Cardiac muscle cell (in vitro differentiated cells and primary cell): Measurements from ENCODE around the gene TARS1. TPM values are rescaled to one million over a fixed set of nuclear protein-coding genes. Genes with fewer than 3 reads are reported as not detected.

Source experiments
- DNase-seq, 2 donors: peaks; one replicate each; pipeline versions ENCODE4 v3.0.0 to v3.0.0-alpha.2; 2010 to 2017; ENCODE audit warnings: low read depth in 1 of 2, low spot score in 1 of 2
- H3K27ac ChIP-seq: fragments of 200-600 bp; sonication (generic); 2 replicates; pipeline ENCODE4 v1.5.1; 2016
- H3K27me3 ChIP-seq: fragments of 200-600 bp; sonication (generic); 2 replicates; pipeline ENCODE4 v1.6.0; 2016; ENCODE audit warnings: control low read depth
- H3K36me3 ChIP-seq: fragments of 200-600 bp; sonication (generic); 2 replicates; pipeline ENCODE4 v1.5.1; 2016; ENCODE audit warnings: control low read depth
- H3K4me1 ChIP-seq: fragments of 200-600 bp; sonication (generic); 2 replicates; pipeline ENCODE4 v1.8.1; 2017; ENCODE audit warnings: low read depth, mild to moderate bottlenecking, mixed run types
- H3K4me3 ChIP-seq: fragments of 200-600 bp; sonication (generic); 2 replicates; pipeline ENCODE4 v1.5.1; 2016; ENCODE audit warnings: mild to moderate bottlenecking
- H3K9me3 ChIP-seq: fragments of 200-600 bp; sonication (generic); 2 replicates; pipeline ENCODE4 v1.5.1; 2017; ENCODE audit warnings: low read depth, mild to moderate bottlenecking, control low read depth
- polyA plus RNA-seq: library from polyadenylated mRNA; unstranded; fragments of >200 nt; fragmentation: Nextera tagmentation; extraction: Ambion mirVana; gene quantifications from 2 replicates; pipeline ENCODE4 v1.2.1, GENCODE V29; 2016
- total RNA-seq: library from RNA; depleted of rRNA; stranded (reverse); fragments of >200 nt; gene quantifications from 2 replicates; pipeline ENCODE4 v1.2.3, GENCODE V29; 2016
- TF ChIP-seq, protein P1 (sequence below): IDR thresholded peaks from 2 replicates; pipeline ENCODE4 v1.5.1; 2012; ENCODE audit warnings: low read depth, mild to moderate bottlenecking, low read length

Gene TARS1
- total and polyA plus RNA-seq, 2 experiments from 2014 or later: 80.5 to 80.8 TPM

DNA sequence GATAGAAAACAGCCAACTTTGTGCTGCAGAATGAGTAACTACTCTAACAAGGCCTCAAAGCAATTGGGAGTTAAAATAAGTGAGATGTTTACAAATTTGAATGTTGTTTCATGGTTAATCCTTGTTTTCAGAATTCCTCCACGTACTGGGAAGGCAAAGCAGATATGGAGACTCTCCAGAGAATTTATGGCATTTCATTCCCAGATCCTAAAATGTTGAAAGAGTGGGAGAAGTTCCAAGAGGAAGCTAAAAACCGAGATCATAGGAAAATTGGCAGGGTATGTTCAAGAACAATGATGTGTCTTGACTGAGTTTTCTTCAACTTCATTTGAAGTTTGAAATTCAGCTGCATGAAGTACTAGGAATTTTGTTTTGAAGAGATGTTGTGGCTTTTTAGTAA is 16.4 kb downstream of the TARS1 start:
- TF ChIP-seq, protein P1, sequence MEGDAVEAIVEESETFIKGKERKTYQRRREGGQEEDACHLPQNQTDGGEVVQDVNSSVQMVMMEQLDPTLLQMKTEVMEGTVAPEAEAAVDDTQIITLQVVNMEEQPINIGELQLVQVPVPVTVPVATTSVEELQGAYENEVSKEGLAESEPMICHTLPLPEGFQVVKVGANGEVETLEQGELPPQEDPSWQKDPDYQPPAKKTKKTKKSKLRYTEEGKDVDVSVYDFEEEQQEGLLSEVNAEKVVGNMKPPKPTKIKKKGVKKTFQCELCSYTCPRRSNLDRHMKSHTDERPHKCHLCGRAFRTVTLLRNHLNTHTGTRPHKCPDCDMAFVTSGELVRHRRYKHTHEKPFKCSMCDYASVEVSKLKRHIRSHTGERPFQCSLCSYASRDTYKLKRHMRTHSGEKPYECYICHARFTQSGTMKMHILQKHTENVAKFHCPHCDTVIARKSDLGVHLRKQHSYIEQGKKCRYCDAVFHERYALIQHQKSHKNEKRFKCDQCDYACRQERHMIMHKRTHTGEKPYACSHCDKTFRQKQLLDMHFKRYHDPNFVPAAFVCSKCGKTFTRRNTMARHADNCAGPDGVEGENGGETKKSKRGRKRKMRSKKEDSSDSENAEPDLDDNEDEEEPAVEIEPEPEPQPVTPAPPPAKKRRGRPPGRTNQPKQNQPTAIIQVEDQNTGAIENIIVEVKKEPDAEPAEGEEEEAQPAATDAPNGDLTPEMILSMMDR: no peak
- Histone ChIP-seq H3K4me1 (no peaks in the 10 kb centered on the region), H3K4me3 (no peak overlapping the region), H3K27ac (no peak overlapping the region), H3K9me3 (no peaks in the 10 kb centered on the region), H3K27me3 (no peaks in the 10 kb centered on the region), H3K36me3 (peaks cover 82% of the 10 kb centered on the region)
- DNase-seq: peak in 1 of 2 donors; percentile 81

DNA sequence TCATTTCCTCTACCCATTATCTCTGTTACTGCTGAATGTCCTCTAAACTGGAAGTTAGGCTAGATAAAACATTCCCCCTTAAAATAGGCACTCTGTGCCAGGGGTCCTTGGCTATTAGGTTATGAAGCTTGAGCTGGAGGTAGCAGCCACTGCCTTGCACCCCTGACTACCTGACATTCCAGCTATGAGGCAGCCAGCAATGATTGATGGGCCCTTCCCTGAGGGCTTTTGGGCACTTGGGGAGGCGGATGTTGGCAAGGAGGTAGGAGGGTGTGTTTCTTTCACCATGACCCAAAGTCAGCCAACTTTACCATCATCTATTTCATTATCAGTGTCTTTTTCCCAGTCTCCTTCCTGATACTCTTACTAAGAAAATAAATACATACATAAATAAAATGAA is 17.1 kb downstream of the TARS1 start:
- DNase-seq: no peak
- Histone ChIP-seq H3K9me3 (no peaks in the 10 kb centered on the region), H3K4me1 (no peaks in the 10 kb centered on the region), H3K27me3 (no peaks in the 10 kb centered on the region), H3K36me3 (peaks cover 89% of the 10 kb centered on the region), H3K27ac (no peak overlapping the region), H3K4me3 (no peak overlapping the region)
- TF ChIP-seq, protein P1: no peak

DNA sequence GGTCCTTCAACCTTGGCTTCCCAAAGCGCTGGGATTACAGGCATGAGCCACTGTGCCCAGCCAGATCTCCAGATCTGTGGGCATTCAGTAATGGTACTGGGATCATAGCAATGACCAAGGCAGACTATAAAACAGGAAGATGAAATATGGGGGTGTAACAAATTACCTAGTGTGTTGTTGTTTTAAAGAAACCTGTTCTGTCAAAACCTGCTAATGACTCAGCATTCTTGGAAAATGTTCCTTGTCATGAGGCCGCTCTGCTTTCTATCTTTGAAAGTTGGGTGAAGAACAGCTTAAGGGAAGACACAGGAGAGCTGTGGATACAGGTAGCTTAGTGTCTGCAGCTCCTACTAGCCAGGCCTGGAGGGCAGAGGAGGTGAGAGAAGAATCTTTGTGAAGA is 19.4 kb downstream of the TARS1 start:
- no peak for DNase-seq
- TF ChIP-seq, protein P1: no peak
- no peaks in the 10 kb centered on the region for H3K4me1 ChIP-seq
- no peaks in the 10 kb centered on the region for H3K9me3 ChIP-seq
- H3K27me3 ChIP-seq: no peaks in the 10 kb centered on the region
- H3K4me3 ChIP-seq: no peak overlapping the region
- peaks cover 96% of the 10 kb centered on the region for H3K36me3 ChIP-seq
- no peak overlapping the region for H3K27ac ChIP-seq

DNA sequence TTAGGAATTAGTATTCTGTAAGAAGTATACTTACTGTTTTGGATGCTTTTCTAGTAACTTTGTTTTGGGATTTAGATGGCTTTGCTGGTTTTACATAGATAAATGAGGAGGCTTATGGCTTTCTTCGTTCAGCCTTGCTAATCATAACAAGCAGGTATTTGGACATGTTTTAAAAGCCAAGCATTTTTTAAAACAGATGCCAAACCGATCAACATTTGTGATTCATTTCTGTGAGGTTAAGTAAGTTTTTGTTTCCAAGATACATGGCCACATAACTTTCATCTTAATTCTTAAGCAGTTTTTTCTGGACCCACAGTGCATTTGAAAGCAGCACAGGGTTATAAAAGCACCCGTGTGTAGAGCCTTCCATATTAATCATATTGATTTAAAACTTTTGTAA is 21.7 kb downstream of the TARS1 start:
- Histone ChIP-seq H3K27ac (no peak overlapping the region), H3K4me3 (no peak overlapping the region), H3K36me3 (peaks cover 92% of the 10 kb centered on the region), H3K9me3 (no peaks in the 10 kb centered on the region), H3K4me1 (no peaks in the 10 kb centered on the region), H3K27me3 (no peaks in the 10 kb centered on the region)
- no peak for DNase-seq
- TF ChIP-seq, protein P1: no peak

DNA sequence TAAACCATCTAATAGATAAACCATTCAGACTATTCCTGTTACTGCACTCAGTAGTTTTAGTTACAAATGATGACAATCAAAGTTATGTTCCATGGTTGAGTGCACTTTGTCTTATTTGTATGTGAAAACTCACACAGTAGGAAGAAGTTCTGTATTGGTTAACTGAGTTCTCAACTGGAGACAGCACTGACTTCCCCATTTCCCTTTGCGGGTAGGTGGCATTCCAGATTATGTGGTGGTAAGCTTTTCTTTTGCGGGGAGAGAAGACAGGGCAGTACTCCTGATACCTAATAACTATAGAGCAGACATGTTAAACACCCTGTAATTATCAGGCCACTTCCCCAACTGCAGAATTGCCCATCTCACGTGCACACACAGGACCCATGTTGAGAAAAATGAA is 24.4 kb downstream of the TARS1 start:
- peaks cover 90% of the 10 kb centered on the region for H3K36me3 ChIP-seq
- DNase-seq: no peak

More for the DNA sequence above, 24.4 kb downstream of the TARS1 start:
- H3K9me3 ChIP-seq: no peaks in the 10 kb centered on the region
- no peak overlapping the region for H3K27ac ChIP-seq
- TF ChIP-seq, protein P1: no peak
- H3K4me1 ChIP-seq: no peaks in the 10 kb centered on the region
- no peaks in the 10 kb centered on the region for H3K27me3 ChIP-seq
- no peak overlapping the region for H3K4me3 ChIP-seq
